Endodermal cell (in vitro differentiated cells): Measurements from ENCODE around the gene CCDC33. TPM values are rescaled to one million over a fixed set of nuclear protein-coding genes. Genes with fewer than 3 reads are reported as not detected.

Experiments
- DNase-seq: peaks from one replicate; pipeline ENCODE4 v3.0.0-alpha.2; 2017
- H3K27ac ChIP-seq: 2 replicates; pipeline ENCODE4 v1.5.1; 2013; ENCODE audit warnings: mild to moderate bottlenecking, low read depth, low read length, moderate library complexity
- H3K27me3 ChIP-seq: 2 replicates; pipeline ENCODE4 v1.6.1; 2013; ENCODE audit warnings: mild to moderate bottlenecking, low read length, moderate library complexity; ENCODE audit not compliant: insufficient read depth, control insufficient read depth, poor library complexity, severe bottlenecking
- H3K36me3 ChIP-seq: 2 replicates; pipeline ENCODE4 v1.7.0; 2013; ENCODE audit warnings: mild to moderate bottlenecking, low read length, moderate library complexity; ENCODE audit not compliant: control insufficient read depth, insufficient read depth
- H3K4me1 ChIP-seq: one replicate; pipeline ENCODE4 v1.7.0; 2013; ENCODE audit warnings: low read length; ENCODE audit not compliant: control insufficient read depth, insufficient read depth
- H3K4me3 ChIP-seq: 2 replicates; pipeline ENCODE4 v1.5.1; 2013; ENCODE audit warnings: mild to moderate bottlenecking, low read length, moderate library complexity
- H3K9ac ChIP-seq: 2 replicates; pipeline ENCODE4 v1.6.1; 2013; ENCODE audit warnings: mild to moderate bottlenecking, low read length, moderate library complexity; ENCODE audit not compliant: poor library complexity, severe bottlenecking; ENCODE audit errors: extremely low read depth
- H3K9me3 ChIP-seq: 2 replicates; pipeline ENCODE4 v1.6.1; 2013; ENCODE audit warnings: mild to moderate bottlenecking, low read length, moderate library complexity; ENCODE audit not compliant: control insufficient read depth
- H3K27ac Mint-ChIP-seq: 2 replicates; pipeline ENCODE4 v1.8.0; 2020; ENCODE audit warnings: mixed read lengths
- H3K27me3 Mint-ChIP-seq: 2 replicates; pipeline ENCODE4 v1.8.0; 2021; ENCODE audit warnings: mild to moderate bottlenecking, mixed read lengths; ENCODE audit not compliant: insufficient read depth
- H3K36me3 Mint-ChIP-seq: 2 replicates; pipeline ENCODE4 v1.8.0; 2020; ENCODE audit warnings: low read depth, mixed read lengths
- H3K4me1 Mint-ChIP-seq: 2 replicates; pipeline ENCODE4 v1.8.0; 2020; ENCODE audit warnings: mixed read lengths
- H3K4me3 Mint-ChIP-seq: 2 replicates; pipeline ENCODE4 v1.8.0; 2020; ENCODE audit warnings: mild to moderate bottlenecking, moderate library complexity, mixed read lengths
- H3K9me3 Mint-ChIP-seq: 2 replicates; pipeline ENCODE4 v1.8.0; 2020; ENCODE audit warnings: mild to moderate bottlenecking, mixed read lengths
- WGBS, 2 experiments: methylation state at CpG; one replicate each; pipeline versions ENCODE4 v1.1.5 to v1.1.7; 2013; ENCODE audit warnings: missing lambda C conversion rate in 2 of 2, mixed read lengths in 1 of 2; ENCODE audit not compliant: insufficient coverage in 1 of 2, insufficient read length in 1 of 2; 5-methylcytosine and 5-hydroxymethylcytosine counted together
- total RNA-seq, 2 donors: library from RNA; stranded (reverse); fragmentation: NEBNext Ultra II Directional in 1 of 2; extraction: Animal tissue kit (Norgen Biotek cat#: 25700) in 1 of 2; gene quantifications; 2 replicates in 1 of 2; 3 replicates in 1 of 2; pipeline ENCODE4 v1.2.1, GENCODE V29; 2021
- TF ChIP-seq, protein P1 (sequence below): fragments of 200-600 bp; sonication (generic); conservative IDR thresholded peaks from 2 replicates; pipeline ENCODE4 v1.5.0; 2021; ENCODE audit warnings: antibody characterized with exemption, mild to moderate bottlenecking

The CCDC33 gene
- total RNA-seq, 2 donors from 2014 or later: 2.8 to 3.5 TPM

DNA sequence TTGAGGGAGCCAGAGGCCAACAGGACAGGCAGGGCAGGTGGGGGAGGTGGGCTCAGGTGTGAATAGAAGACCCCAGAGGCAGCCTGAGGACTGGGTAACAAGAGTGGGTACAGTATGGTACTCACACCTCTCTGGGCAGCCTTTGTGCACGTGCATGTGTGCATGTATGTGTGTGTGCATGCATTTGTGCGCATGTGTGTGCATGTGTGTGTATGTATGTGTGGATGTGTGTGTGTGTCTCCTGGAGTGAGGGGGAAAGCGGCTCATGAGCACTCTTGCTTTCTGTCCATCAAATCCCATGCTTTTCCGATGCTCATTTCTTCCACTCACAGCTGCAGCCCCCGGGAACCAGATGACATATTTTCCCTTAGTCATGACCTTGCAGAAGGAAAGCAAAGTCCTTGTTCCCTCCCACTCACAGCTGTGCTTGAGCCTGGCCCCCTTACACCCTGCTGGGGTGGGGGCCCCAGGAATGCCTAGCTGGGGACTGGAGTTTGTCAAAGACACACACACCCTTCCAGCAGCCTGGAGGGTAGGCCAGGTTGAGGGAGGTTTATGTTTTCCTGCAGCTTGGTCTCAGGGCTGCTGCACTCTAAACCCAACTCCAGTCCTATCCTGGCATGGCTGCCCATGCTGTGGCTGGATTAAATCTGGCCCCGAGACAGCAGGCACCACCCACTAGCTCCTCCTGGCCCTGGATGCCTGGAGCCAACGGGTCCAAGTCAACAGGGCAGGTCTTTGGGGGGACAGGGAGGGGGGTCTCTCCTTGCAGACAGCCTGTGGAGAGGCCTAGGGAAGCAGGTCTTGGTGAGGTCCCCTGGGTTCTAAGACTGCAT, 22.5 kb downstream of the CCDC33 start:
- no peak overlapping the region for H3K4me3 Mint-ChIP-seq
- no peaks in the 10 kb centered on the region for H3K36me3 Mint-ChIP-seq
- Histone ChIP-seq H3K4me1 (no peaks in the 10 kb centered on the region), H3K27ac (no peak overlapping the region), H3K27me3 (no peaks in the 10 kb centered on the region), H3K9ac (no peak overlapping the region), H3K36me3 (no peaks in the 10 kb centered on the region), H3K4me3 (no peak overlapping the region), H3K9me3 (no peaks in the 10 kb centered on the region)
- H3K27ac Mint-ChIP-seq: no peak overlapping the region
- TF ChIP-seq, protein P1, sequence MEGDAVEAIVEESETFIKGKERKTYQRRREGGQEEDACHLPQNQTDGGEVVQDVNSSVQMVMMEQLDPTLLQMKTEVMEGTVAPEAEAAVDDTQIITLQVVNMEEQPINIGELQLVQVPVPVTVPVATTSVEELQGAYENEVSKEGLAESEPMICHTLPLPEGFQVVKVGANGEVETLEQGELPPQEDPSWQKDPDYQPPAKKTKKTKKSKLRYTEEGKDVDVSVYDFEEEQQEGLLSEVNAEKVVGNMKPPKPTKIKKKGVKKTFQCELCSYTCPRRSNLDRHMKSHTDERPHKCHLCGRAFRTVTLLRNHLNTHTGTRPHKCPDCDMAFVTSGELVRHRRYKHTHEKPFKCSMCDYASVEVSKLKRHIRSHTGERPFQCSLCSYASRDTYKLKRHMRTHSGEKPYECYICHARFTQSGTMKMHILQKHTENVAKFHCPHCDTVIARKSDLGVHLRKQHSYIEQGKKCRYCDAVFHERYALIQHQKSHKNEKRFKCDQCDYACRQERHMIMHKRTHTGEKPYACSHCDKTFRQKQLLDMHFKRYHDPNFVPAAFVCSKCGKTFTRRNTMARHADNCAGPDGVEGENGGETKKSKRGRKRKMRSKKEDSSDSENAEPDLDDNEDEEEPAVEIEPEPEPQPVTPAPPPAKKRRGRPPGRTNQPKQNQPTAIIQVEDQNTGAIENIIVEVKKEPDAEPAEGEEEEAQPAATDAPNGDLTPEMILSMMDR: no peak
- WGBS, 2 experiments: 83 to 90% methylated on average over 2 to 6 of the region's 7 CpGs
- peaks cover 3% of the 10 kb centered on the region for H3K4me1 Mint-ChIP-seq
- H3K9me3 Mint-ChIP-seq: no peaks in the 10 kb centered on the region
- H3K27me3 Mint-ChIP-seq: peaks cover 15% of the 10 kb centered on the region
- DNase-seq: no peak

DNA sequence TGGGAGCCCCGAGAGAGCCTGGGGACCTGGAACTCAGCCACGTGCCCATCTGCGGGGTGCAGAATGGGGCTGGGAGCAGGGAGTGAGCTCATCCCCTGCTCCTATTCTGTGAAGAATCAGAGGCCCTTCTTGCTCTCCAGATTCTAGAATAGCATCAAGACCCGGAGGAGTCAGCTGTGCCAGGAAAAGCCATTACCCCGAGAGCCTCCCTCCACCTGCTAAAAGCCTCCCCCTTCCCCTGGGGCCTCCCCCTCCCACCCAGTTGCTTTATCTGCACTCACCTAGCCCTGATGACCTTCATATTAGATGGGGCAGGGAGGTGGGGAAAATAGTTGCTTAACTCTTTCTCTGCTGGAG, 23.1 kb downstream of the CCDC33 start:
- Histone ChIP-seq H3K27ac (no peak overlapping the region), H3K4me3 (no peak overlapping the region), H3K9me3 (no peaks in the 10 kb centered on the region), H3K9ac (no peak overlapping the region), H3K36me3 (no peaks in the 10 kb centered on the region), H3K4me1 (no peaks in the 10 kb centered on the region), H3K27me3 (no peaks in the 10 kb centered on the region)
- WGBS, 2 experiments: 66 to 84% methylated on average over 4 of the region's 5 CpGs
- DNase-seq: no peak
- Mint-ChIP-seq H3K36me3 (no peaks in the 10 kb centered on the region), H3K27ac (no peak overlapping the region), H3K9me3 (no peaks in the 10 kb centered on the region), H3K4me1 (peaks cover 8% of the 10 kb centered on the region), H3K27me3 (peaks cover 15% of the 10 kb centered on the region), H3K4me3 (no peak overlapping the region)
- TF ChIP-seq, protein P1: no peak

DNA sequence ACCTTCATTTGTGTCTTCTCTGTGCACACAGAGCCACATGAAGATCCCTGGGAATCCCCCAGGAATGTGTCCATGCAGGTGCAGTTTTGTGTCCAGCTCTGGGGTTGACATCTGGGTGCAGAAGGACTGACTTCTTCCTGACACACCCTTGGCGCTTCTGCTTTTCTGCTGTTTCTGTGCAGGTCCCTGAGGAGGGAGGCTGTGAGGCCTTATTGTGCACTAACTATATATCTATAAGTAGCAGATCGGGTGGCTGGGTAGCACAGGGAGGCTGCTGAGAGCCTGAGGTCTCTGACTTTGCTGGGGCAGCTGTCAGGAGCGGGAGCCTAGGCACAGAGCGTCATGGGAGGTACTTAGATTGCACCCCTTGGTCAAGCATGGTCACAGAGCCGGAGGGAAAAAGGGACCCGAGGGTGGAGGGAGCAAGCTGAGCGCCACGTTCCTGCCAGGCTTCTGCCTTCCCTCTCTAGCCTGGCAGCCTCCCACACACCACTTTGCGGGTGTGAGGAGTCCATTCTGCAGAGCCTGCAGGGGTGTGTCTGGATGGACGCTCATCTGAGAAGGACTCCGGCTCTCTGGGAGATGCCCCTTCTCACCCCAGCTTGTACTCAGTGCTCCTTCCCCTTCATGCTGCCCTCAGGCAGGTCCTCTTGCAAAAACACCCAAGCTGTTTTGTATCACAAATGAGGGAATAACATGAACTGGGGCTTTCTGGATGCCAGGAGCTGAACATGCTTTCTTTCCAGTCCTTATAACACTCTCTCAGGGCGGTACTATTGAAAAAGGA, 23.9 kb downstream of the CCDC33 start:
- Mint-ChIP-seq H3K36me3 (no peaks in the 10 kb centered on the region), H3K27me3 (peaks cover 15% of the 10 kb centered on the region), H3K4me1 (peaks cover 8% of the 10 kb centered on the region), H3K27ac (no peak overlapping the region), H3K9me3 (no peaks in the 10 kb centered on the region), H3K4me3 (no peak overlapping the region)
- H3K4me1 ChIP-seq: no peaks in the 10 kb centered on the region
- TF ChIP-seq, protein P1: no peak
- DNase-seq: no peak
- H3K9me3 ChIP-seq: no peaks in the 10 kb centered on the region
- no peak overlapping the region for H3K4me3 ChIP-seq
- H3K36me3 ChIP-seq: no peaks in the 10 kb centered on the region
- no peak overlapping the region for H3K9ac ChIP-seq
- H3K27ac ChIP-seq: no peak overlapping the region
- no peaks in the 10 kb centered on the region for H3K27me3 ChIP-seq
- WGBS, 2 experiments: 81 to 86% methylated on average over 9 to 12 of the region's 12 CpGs
